Trophoblast cell (in vitro differentiated cells and primary cell): ENCODE measurements around the gene TCTA.
A peak's percentile ranks its signal among the peaks of the same experiment; 100 is the strongest.
"Not testable (repeated sequence)": the region's sequence is repeated elsewhere in the genome, so short reads cannot be mapped to it uniquely, and the experiment has no call there.

ENCODE experiments used
- DNase-seq, 2 donors: peaks; one replicate each; pipeline ENCODE4 v3.0.0-alpha.2; 2016
- H2AFZ ChIP-seq: 2 replicates; pipeline ENCODE4 v1.6.1; 2013; ENCODE audit warnings: low read length, moderate library complexity, mild to moderate bottlenecking; ENCODE audit not compliant: insufficient read depth, poor library complexity
- H2AK5ac ChIP-seq: 2 replicates; pipeline ENCODE4 v1.6.1; 2013; ENCODE audit warnings: mild to moderate bottlenecking, low read length
- H2BK120ac ChIP-seq: 2 replicates; pipeline ENCODE4 v1.6.1; 2013; ENCODE audit warnings: low read length, mild to moderate bottlenecking, moderate library complexity; ENCODE audit not compliant: insufficient read depth, poor library complexity
- H2BK12ac ChIP-seq: 2 replicates; pipeline ENCODE4 v1.6.1; 2013; ENCODE audit warnings: mild to moderate bottlenecking, low read length, moderate library complexity
- H2BK5ac ChIP-seq: 2 replicates; pipeline ENCODE4 v1.6.1; 2013; ENCODE audit warnings: low read length, low read depth, moderate library complexity, mild to moderate bottlenecking; ENCODE audit not compliant: poor library complexity
- H3K14ac ChIP-seq: 2 replicates; pipeline ENCODE4 v1.6.1; 2013; ENCODE audit warnings: mild to moderate bottlenecking, low read length
- H3K18ac ChIP-seq: 2 replicates; pipeline ENCODE4 v1.6.1; 2013; ENCODE audit warnings: mild to moderate bottlenecking, low read length
- H3K23ac ChIP-seq: 2 replicates; pipeline ENCODE4 v1.6.1; 2013; ENCODE audit warnings: low read length
- H3K27ac ChIP-seq: 2 replicates; pipeline ENCODE4 v1.5.1; 2013; ENCODE audit warnings: low read depth, mild to moderate bottlenecking, inconsistent platforms, low read length, moderate library complexity
- H3K27me3 ChIP-seq: 2 replicates; pipeline ENCODE4 v1.6.1; 2013; ENCODE audit warnings: inconsistent platforms, mild to moderate bottlenecking, low read length, moderate library complexity; ENCODE audit not compliant: insufficient read depth
- H3K36me3 ChIP-seq, 2 experiments: 1 replicate in 1 of 2; 2 replicates in 1 of 2; pipeline ENCODE4 v1.6.1; 2013; ENCODE audit warnings: low read length in 2 of 2, mild to moderate bottlenecking in 2 of 2, moderate library complexity in 1 of 2; ENCODE audit not compliant: insufficient read depth in 2 of 2, control insufficient read depth in 1 of 2
- H3K4ac ChIP-seq: 2 replicates; pipeline ENCODE4 v1.6.1; 2013; ENCODE audit warnings: low read depth, mild to moderate bottlenecking, low read length, moderate library complexity
- H3K4me1 ChIP-seq, 2 experiments: 1 replicate in 1 of 2; 2 replicates in 1 of 2; pipeline ENCODE4 v1.6.1; 2013; ENCODE audit warnings: low read length in 2 of 2, mild to moderate bottlenecking in 2 of 2, moderate library complexity in 1 of 2; ENCODE audit not compliant: insufficient read depth in 2 of 2, control insufficient read depth in 1 of 2
- H3K4me2 ChIP-seq: 2 replicates; pipeline ENCODE4 v1.6.1; 2013; ENCODE audit warnings: inconsistent platforms, mild to moderate bottlenecking, low read length, moderate library complexity
- H3K4me3 ChIP-seq: 2 replicates; pipeline ENCODE4 v1.5.1; 2013; ENCODE audit warnings: mild to moderate bottlenecking, low read depth, low read length, inconsistent platforms
- H3K79me1 ChIP-seq: one replicate; pipeline ENCODE4 v1.6.1; 2013; ENCODE audit warnings: low read length
- H3K79me2 ChIP-seq: 2 replicates; pipeline ENCODE4 v1.6.1; 2013; ENCODE audit warnings: low read length, mild to moderate bottlenecking; ENCODE audit not compliant: control insufficient read depth, insufficient read depth, poor library complexity
- H3K9ac ChIP-seq: 2 replicates; pipeline ENCODE4 v1.6.1; 2013; ENCODE audit warnings: mild to moderate bottlenecking, low read length
- H3K9me3 ChIP-seq: 2 replicates; pipeline ENCODE4 v1.6.1; 2013; ENCODE audit warnings: low read depth, mild to moderate bottlenecking, control low read depth, inconsistent platforms, low read length; ENCODE audit not compliant: insufficient read depth
- H4K12ac ChIP-seq: 2 replicates; pipeline ENCODE4 v1.6.1; 2013; ENCODE audit warnings: low read depth, mild to moderate bottlenecking, low read length, moderate library complexity
- H4K8ac ChIP-seq: 2 replicates; pipeline ENCODE4 v1.6.1; 2013; ENCODE audit warnings: low read depth, mild to moderate bottlenecking, low read length, moderate library complexity
- H4K91ac ChIP-seq: one replicate; pipeline ENCODE4 v1.6.1; 2013; ENCODE audit warnings: low read depth, mild to moderate bottlenecking, low read length, moderate library complexity
- WGBS: extraction: QIAGEN DNeasy Blood & Tissue Kit; methylation state at CpG from one replicate; pipeline ENCODE4 v1.1.7; 2013; ENCODE audit warnings: missing lambda C conversion rate; ENCODE audit not compliant: insufficient read length, insufficient coverage; ENCODE audit errors: extremely low coverage; 5-methylcytosine and 5-hydroxymethylcytosine counted together

The TCTA gene

GRCh38 chr3:49391310-49391709, 20.9 kb upstream of the TCTA start:
- not testable (repeated sequence) for H3K23ac ChIP-seq, H3K18ac ChIP-seq, H3K79me1 ChIP-seq, H3K9ac ChIP-seq, H3K4me2 ChIP-seq, H2AK5ac ChIP-seq, H2BK5ac ChIP-seq, H3K9me3 ChIP-seq, DNase-seq, H4K8ac ChIP-seq, H2BK12ac ChIP-seq, H3K4me1 ChIP-seq, H4K91ac ChIP-seq, H3K27ac ChIP-seq, H3K14ac ChIP-seq, H3K4me3 ChIP-seq, H3K27me3 ChIP-seq, H2BK120ac ChIP-seq, H2AFZ ChIP-seq, H4K12ac ChIP-seq
- H3K36me3 ChIP-seq = peaks cover 10 to 11% of the 10 kb centered on the region in 2 experiments
- no CpG with 5 or more reads among the region's 10 CpGs for WGBS
- H3K4ac ChIP-seq = peak overlapping the region; percentile 94
- peaks cover 40% of the 10 kb centered on the region for H3K79me2 ChIP-seq

GRCh38 chr3:49397470-49397869, 14.8 kb upstream of the TCTA start:
- WGBS = no CpG with 5 or more reads among the region's 4 CpGs
- peak in 1 of 2 donors; percentile 18 for DNase-seq

GRCh38 chr3:49399461-49399860, 12.8 kb upstream of the TCTA start:
- peak overlapping the region; percentile 86 for H3K4ac ChIP-seq
- H3K4me1 ChIP-seq = no peaks in the 10 kb centered on the region
- H3K9ac ChIP-seq = no peak overlapping the region
- no peak overlapping the region for H2BK5ac ChIP-seq
- no peak overlapping the region for H2BK120ac ChIP-seq
- no peak overlapping the region for H3K18ac ChIP-seq
- H3K4me2 ChIP-seq = no peak overlapping the region
- H3K9me3 ChIP-seq = no peaks in the 10 kb centered on the region
- no peaks in the 10 kb centered on the region for H3K79me1 ChIP-seq
- WGBS = no CpG with 5 or more reads among the region's 3 CpGs
- no peak overlapping the region for H2BK12ac ChIP-seq
- H2AFZ ChIP-seq = no peak overlapping the region
- no peak overlapping the region for H4K8ac ChIP-seq
- no peak overlapping the region for H4K91ac ChIP-seq
- H3K27ac ChIP-seq = no peak overlapping the region
- peaks cover 35% of the 10 kb centered on the region for H3K79me2 ChIP-seq
- no peak overlapping the region for H4K12ac ChIP-seq
- DNase-seq = no peak
- no peak overlapping the region for H2AK5ac ChIP-seq
- H3K14ac ChIP-seq = no peak overlapping the region
- no peak overlapping the region for H3K4me3 ChIP-seq
- H3K36me3 ChIP-seq = peaks cover 15 to 21% of the 10 kb centered on the region in 2 experiments
- no peaks in the 10 kb centered on the region for H3K27me3 ChIP-seq
- no peak overlapping the region for H3K23ac ChIP-seq

More at GRCh38 chr3:49397470-49397869, 14.8 kb upstream of the TCTA start:
- Histone ChIP-seq H4K12ac (no peak overlapping the region), H3K4me1 (no peaks in the 10 kb centered on the region), H3K79me1 (no peaks in the 10 kb centered on the region), H4K91ac (no peak overlapping the region), H2AFZ (no peak overlapping the region), H3K23ac (no peak overlapping the region), H2BK120ac (no peak overlapping the region), H3K79me2 (peaks cover 31% of the 10 kb centered on the region), H2AK5ac (no peak overlapping the region), H3K18ac (no peak overlapping the region), H3K9me3 (no peaks in the 10 kb centered on the region), H2BK5ac (no peak overlapping the region), H4K8ac (no peak overlapping the region), H3K9ac (no peak overlapping the region), H3K36me3 (peaks cover 12 to 21% of the 10 kb centered on the region in 2 experiments), H3K27ac (no peak overlapping the region), H2BK12ac (no peak overlapping the region), H3K27me3 (no peaks in the 10 kb centered on the region), H3K4ac (peak overlapping the region; percentile 16), H3K4me2 (no peak overlapping the region), H3K4me3 (no peak overlapping the region), H3K14ac (no peak overlapping the region)

- Histone ChIP-seq H3K18ac (no peak overlapping the region), H4K8ac (no peak overlapping the region), H3K27ac (no peak overlapping the region), H3K27me3 (no peaks in the 10 kb centered on the region), H3K9ac (no peak overlapping the region), H4K12ac (no peak overlapping the region), H3K4ac (peak overlapping the region; percentile 94), H3K36me3 (peaks cover 7 to 12% of the 10 kb centered on the region in 2 experiments), H3K14ac (no peak overlapping the region), H2BK120ac (no peak overlapping the region), H3K79me1 (no peaks in the 10 kb centered on the region), H2BK12ac (no peak overlapping the region), H3K9me3 (no peaks in the 10 kb centered on the region), H2BK5ac (no peak overlapping the region), H3K4me3 (no peak overlapping the region), H3K4me1 (peaks cover 1 to 5% of the 10 kb centered on the region in 2 experiments), H2AK5ac (no peak overlapping the region), H3K23ac (no peak overlapping the region), H2AFZ (no peak overlapping the region), H3K79me2 (peaks cover 30% of the 10 kb centered on the region), H4K91ac (no peak overlapping the region), H3K4me2 (no peak overlapping the region)
- no CpG with 5 or more reads among the region's 2 CpGs for WGBS
- DNase-seq = no peak
Measured at GRCh38 chr3:49401766-49402165, 10.5 kb upstream of the TCTA start.
